ENCODE results near the gene ZMAT2. TPM values are rescaled to one million over a fixed set of nuclear protein-coding genes. Genes with fewer than 3 reads are reported as not detected.
A peak's percentile ranks its signal among the peaks of the same experiment; 100 is the strongest.

The ZMAT2 gene
- total RNA-seq, 1 donor from 2014 or later: 67.8 TPM

- intact Hi-C loops (cut with micrococcal nuclease): no loop called here
- H3K27me3 Mint-ChIP-seq: peaks cover 36% of the 10 kb centered on the region
- H3K4me1 Mint-ChIP-seq: peaks cover 8% of the 10 kb centered on the region
- no peak overlapping the region for H3K4me3 Mint-ChIP-seq
- H3K9me3 Mint-ChIP-seq: no peaks in the 10 kb centered on the region
- TF ChIP-seq CTCF (IDR thresholded peaks at IDR 0.05): no peak
- POLR2A ChIA-PET: no interaction called here
- DNase-seq (no peak), ATAC-seq (ENCODE audit: low read depth) (peak; percentile 70)
- CTCF ChIA-PET: interaction anchor here (1.1 kb wide), 1 partner anchor 379 kb away, joined by 3 read pairs; the partner anchor contains the start of gene HBEGF
- H3K36me3 Mint-ChIP-seq (ENCODE audit: low read depth): no peaks in the 10 kb centered on the region
- no peak overlapping the region for H3K27ac Mint-ChIP-seq
Measured at GRCh38 chr5:140725799-140726471, 25.7 kb downstream of the ZMAT2 start.

GRCh38 chr5:140733098-140733497 lies 32.9 kb downstream of the ZMAT2 start:
- TF ChIP-seq CTCF (IDR thresholded peaks at IDR 0.05): no peak
- Mint-ChIP-seq H3K27me3 (peaks cover 37% of the 10 kb centered on the region), H3K36me3 (ENCODE audit: low read depth) (no peaks in the 10 kb centered on the region), H3K4me3 (no peak overlapping the region), H3K27ac (no peak overlapping the region), H3K4me1 (no peaks in the 10 kb centered on the region), H3K9me3 (peaks cover 7% of the 10 kb centered on the region)
- intact Hi-C loops (cut with micrococcal nuclease): no loop called here
- ATAC-seq (ENCODE audit: low read depth) (no peak), DNase-seq (no peak)
- CTCF ChIA-PET: no interaction called here
- POLR2A ChIA-PET: no interaction called here

- ChIA-PET CTCF (interaction anchor here (1.4 kb wide), 1 partner anchor 494 kb away, joined by 3 read pairs; no protein-coding TSS in a partner anchor), POLR2A (no interaction called here)
- no peak for DNase-seq
- TF ChIP-seq CTCF (IDR thresholded peaks at IDR 0.05): no peak
- Mint-ChIP-seq H3K9me3 (peaks cover 7% of the 10 kb centered on the region), H3K4me3 (no peak overlapping the region), H3K27me3 (peaks cover 32% of the 10 kb centered on the region), H3K4me1 (no peaks in the 10 kb centered on the region), H3K27ac (no peak overlapping the region), H3K36me3 (ENCODE audit: low read depth) (no peaks in the 10 kb centered on the region)
- ATAC-seq (ENCODE audit: low read depth): no peak
- intact Hi-C loops (cut with micrococcal nuclease): no loop called here
Measured at GRCh38 chr5:140734354-140734753, 34.1 kb downstream of the ZMAT2 start.

- intact Hi-C loops (cut with micrococcal nuclease): no loop called here
- TF ChIP-seq CTCF (IDR thresholded peaks at IDR 0.05): no peak
- ATAC-seq (ENCODE audit: low read depth): no peak
- ChIA-PET CTCF (no interaction called here), POLR2A (no interaction called here)
- no peak overlapping the region for H3K4me3 Mint-ChIP-seq
- H3K36me3 Mint-ChIP-seq (ENCODE audit: low read depth): no peaks in the 10 kb centered on the region
- DNase-seq: no peak
- no peaks in the 10 kb centered on the region for H3K4me1 Mint-ChIP-seq
- H3K27me3 Mint-ChIP-seq: peaks cover 35% of the 10 kb centered on the region
- H3K27ac Mint-ChIP-seq: no peak overlapping the region
- H3K9me3 Mint-ChIP-seq: peaks cover 19% of the 10 kb centered on the region
Measured at GRCh38 chr5:140737486-140737885, 37.2 kb downstream of the ZMAT2 start.

GRCh38 chr5:140741967-140742366 lies 41.7 kb downstream of the ZMAT2 start:
- no peak for ATAC-seq (ENCODE audit: low read depth)
- POLR2A ChIA-PET: no interaction called here

More at GRCh38 chr5:140741967-140742366, 41.7 kb downstream of the ZMAT2 start:
- Mint-ChIP-seq H3K9me3 (peaks cover 29% of the 10 kb centered on the region), H3K4me1 (no peaks in the 10 kb centered on the region), H3K4me3 (no peak overlapping the region), H3K27me3 (peaks cover 16% of the 10 kb centered on the region), H3K27ac (no peak overlapping the region), H3K36me3 (ENCODE audit: low read depth) (no peaks in the 10 kb centered on the region)
- CTCF ChIA-PET: no interaction called here
- DNase-seq: no peak
- intact Hi-C loops (cut with micrococcal nuclease): no loop called here
- no peak for TF ChIP-seq CTCF (IDR thresholded peaks at IDR 0.05)

Measured in activated B cell treated with CpG ODN at 0.5 μM for 24 hours (primary cell).